CD14-positive monocyte (primary cell): ENCODE measurements around the gene GDPD4. TPM values are rescaled to one million over a fixed set of nuclear protein-coding genes. Genes with fewer than 3 reads are reported as not detected.

Experiments used
- DNase-seq, 3 donors: peaks; one replicate each; pipeline ENCODE4 v3.0.0-alpha.2; 2011 to 2022
- H2AFZ ChIP-seq: 2 replicates; pipeline ENCODE4 v1.6.0; 2012; ENCODE audit warnings: mild to moderate bottlenecking, low read depth, low read length, inconsistent platforms; ENCODE audit not compliant: insufficient read depth, poor library complexity, severe bottlenecking
- H3K27ac ChIP-seq, 2 donors: 1 replicate in 1 of 2; 2 replicates in 1 of 2; pipeline ENCODE4 v1.5.1; 2012 to 2013; ENCODE audit warnings: low read length in 2 of 2, control low read depth in 1 of 2, inconsistent platforms in 1 of 2, low read depth in 1 of 2, mild to moderate bottlenecking in 1 of 2
- H3K27me3 ChIP-seq, 2 donors: one replicate each; pipeline versions ENCODE4 v1.6.0 to v1.6.1; 2011 to 2013; ENCODE audit warnings: low read length in 2 of 2; ENCODE audit not compliant: control insufficient read depth in 2 of 2, insufficient read depth in 2 of 2
- H3K36me3 ChIP-seq, 2 donors: replicated peaks in 1 of 2; 1 replicate in 1 of 2; 2 replicates in 1 of 2; pipeline versions ENCODE4 v1.5.1 to v1.6.1; 2012 to 2013; ENCODE audit warnings: low read length in 2 of 2, control low read depth in 1 of 2, inconsistent platforms in 1 of 2, mild to moderate bottlenecking in 1 of 2; ENCODE audit not compliant: insufficient read depth in 2 of 2, control insufficient read depth in 1 of 2
- H3K4me1 ChIP-seq, 2 donors: 1 replicate in 1 of 2; 2 replicates in 1 of 2; pipeline versions ENCODE4 v1.5.1 to v1.6.1; 2012 to 2013; ENCODE audit warnings: low read length in 2 of 2, control low read depth in 1 of 2, inconsistent platforms in 1 of 2, mild to moderate bottlenecking in 1 of 2, moderate library complexity in 1 of 2; ENCODE audit not compliant: insufficient read depth in 2 of 2, control insufficient read depth in 1 of 2
- H3K4me2 ChIP-seq: replicated peaks from 2 replicates; pipeline ENCODE3; 2012; ENCODE audit warnings: low read length, moderate library complexity, mild to moderate bottlenecking; ENCODE audit not compliant: poor library complexity, severe bottlenecking; ENCODE audit errors: extremely low read depth
- H3K4me3 ChIP-seq, 3 experiments: fragments of 200-600 bp in 1 of 3; sonication (generic) in 1 of 3; replicated peaks in 1 of 3; 1 replicate in 2 of 3; 2 replicates in 1 of 3; pipeline ENCODE4 v1.5.1; 2011 to 2013; ENCODE audit warnings: low read length in 3 of 3, mild to moderate bottlenecking in 3 of 3, control low read depth in 2 of 3, low read depth in 2 of 3, inconsistent platforms in 1 of 3, moderate library complexity in 1 of 3
- H3K79me2 ChIP-seq: 2 replicates; pipeline ENCODE4 v1.6.0; 2012; ENCODE audit warnings: mild to moderate bottlenecking, control low read depth, inconsistent platforms, low read length, moderate library complexity; ENCODE audit not compliant: insufficient read depth
- H3K9ac ChIP-seq: 2 replicates; pipeline ENCODE4 v1.6.0; 2017; ENCODE audit warnings: low read length, mild to moderate bottlenecking; ENCODE audit not compliant: insufficient read depth, poor library complexity, severe bottlenecking
- H3K9me3 ChIP-seq, 2 donors: replicated peaks in 1 of 2; 1 replicate in 1 of 2; 2 replicates in 1 of 2; pipeline versions ENCODE4 v1.5.1 to v1.6.1; 2012 to 2013; ENCODE audit warnings: low read length in 2 of 2, control low read depth in 1 of 2; ENCODE audit not compliant: control insufficient read depth in 1 of 2, insufficient read depth in 1 of 2
- H4K20me1 ChIP-seq: 2 replicates; pipeline ENCODE4 v1.6.0; 2012; ENCODE audit warnings: mild to moderate bottlenecking, low read length, control low read depth, moderate library complexity; ENCODE audit not compliant: insufficient read depth
- H3K27ac Mint-ChIP-seq, 7 donors: one replicate each; pipeline ENCODE4 v1.8.0; 2020; ENCODE audit warnings: mild to moderate bottlenecking in 7 of 7, mixed read lengths in 7 of 7, moderate library complexity in 6 of 7, inconsistent platforms in 2 of 7
- H3K27me3 Mint-ChIP-seq, 3 donors: one replicate each; pipeline ENCODE4 v1.8.0; 2021 to 2022; ENCODE audit warnings: low read depth in 3 of 3, mild to moderate bottlenecking in 3 of 3, mixed read lengths in 3 of 3, moderate library complexity in 3 of 3, inconsistent platforms in 1 of 3
- H3K36me3 Mint-ChIP-seq, 2 donors: one replicate each; pipeline ENCODE4 v1.8.0; 2020; ENCODE audit warnings: mixed read lengths in 2 of 2, inconsistent platforms in 1 of 2, mild to moderate bottlenecking in 1 of 2
- H3K4me1 Mint-ChIP-seq: one replicate; pipeline ENCODE4 v1.8.0; 2020; ENCODE audit warnings: mild to moderate bottlenecking, mixed read lengths
- H3K4me3 Mint-ChIP-seq, 2 donors: one replicate each; pipeline ENCODE4 v1.8.0; 2020; ENCODE audit warnings: mild to moderate bottlenecking in 2 of 2, mixed read lengths in 2 of 2, moderate library complexity in 1 of 2
- H3K9me3 Mint-ChIP-seq, 7 donors: one replicate each; pipeline ENCODE4 v1.8.0; 2020 to 2022; ENCODE audit warnings: mixed read lengths in 7 of 7, mild to moderate bottlenecking in 6 of 7, moderate library complexity in 6 of 7, inconsistent platforms in 2 of 7
- CTCF ChIP-seq: fragments of 200-600 bp; IDR thresholded peaks from one replicate; pipeline ENCODE4 v1.8.0; 2022; ENCODE audit warnings: antibody characterized with exemption, mild to moderate bottlenecking
- WGBS: methylation state at CpG from one replicate; pipeline ENCODE4 v1.1.5; 2013; ENCODE audit warnings: missing lambda C conversion rate; ENCODE audit not compliant: insufficient coverage; 5-methylcytosine and 5-hydroxymethylcytosine counted together
- intact Hi-C, 2 donors: fragments of 100-400 bp; cut with micrococcal nuclease; formaldehyde crosslinking; loops; one replicate each; pipeline versions ENCODE4 v1.15.0 to v1.15.1; 2023
- polyA plus RNA-seq, 3 donors: library from polyadenylated mRNA; depleted of rRNA in 1 of 3; unstranded in 2 of 3; stranded (reverse) in 1 of 3; fragments of 300-500 nt in 2 of 3; fragments of >200 nt in 1 of 3; fragmentation: Illumina TruSeq in 2 of 3; gene quantifications; 1 replicate in 2 of 3; 2 replicates in 1 of 3; pipeline ENCODE4 v1.2.3, GENCODE V29; 2012 to 2021

GDPD4 gene
- polyA plus RNA-seq, 3 donors: not detected

DNA sequence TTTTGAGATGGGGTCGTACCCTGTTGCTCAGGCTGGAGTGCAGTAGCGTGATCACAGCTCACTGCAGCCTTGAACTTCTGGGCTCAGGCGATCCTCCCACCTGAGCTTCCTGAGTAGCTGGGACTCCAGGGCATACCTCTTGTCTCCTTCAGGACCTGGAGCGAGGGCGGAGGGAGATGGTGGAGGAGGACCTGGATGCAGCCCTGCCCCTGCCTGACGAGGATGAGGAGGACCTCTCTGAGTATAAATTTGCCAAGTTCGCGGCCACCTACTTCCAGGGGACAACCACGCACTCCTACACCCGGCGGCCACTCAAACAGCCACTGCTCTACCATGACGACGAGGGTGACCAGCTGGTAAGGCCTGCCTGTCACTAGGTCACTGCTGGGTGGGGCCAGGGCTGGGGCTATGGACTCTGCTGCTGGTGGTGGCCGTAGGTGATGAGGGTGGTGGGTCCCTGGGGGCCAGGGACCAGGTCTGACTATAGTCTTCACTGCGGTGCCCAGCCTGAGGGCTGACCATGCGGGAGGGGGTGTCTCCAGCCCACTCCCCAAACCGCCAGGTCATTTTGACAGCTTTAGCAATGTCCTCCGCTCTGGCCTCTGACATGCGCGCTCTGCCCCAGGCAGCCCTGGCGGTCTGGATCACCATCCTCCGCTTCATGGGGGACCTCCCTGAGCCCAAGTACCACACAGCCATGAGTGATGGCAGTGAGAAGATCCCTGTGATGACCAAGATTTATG, 119.5 kb downstream of the GDPD4 start:
- H3K4me2 ChIP-seq: no peak overlapping the region
- no peaks in the 10 kb centered on the region for H3K79me2 ChIP-seq
- peaks cover 7 to 16% of the 10 kb centered on the region in 2 donors for H3K36me3 ChIP-seq
- Mint-ChIP-seq H3K27me3 (peaks cover 0 to 8% (median 3%) of the 10 kb centered on the region in 3 donors), H3K27ac (peak overlapping the region in 1 of 7 donors; percentile 61), H3K36me3 (peaks cover 29 to 39% of the 10 kb centered on the region in 2 donors), H3K9me3 (peaks cover 0 to 4% (median 0%) of the 10 kb centered on the region in 7 donors), H3K4me3 (no peak overlapping the region), H3K4me1 (peaks cover 4% of the 10 kb centered on the region)
- H3K4me1 ChIP-seq: no peaks in the 10 kb centered on the region
- H2AFZ ChIP-seq: no peak overlapping the region
- no peaks in the 10 kb centered on the region for H3K9me3 ChIP-seq
- H4K20me1 ChIP-seq: no peaks in the 10 kb centered on the region
- DNase-seq: no peak
- WGBS: 93% methylated on average over 18 of the region's 22 CpGs
- intact Hi-C loops: no loop called here
- H3K4me3 ChIP-seq: no peak overlapping the region
- H3K27ac ChIP-seq: no peak overlapping the region
- H3K27me3 ChIP-seq: no peaks in the 10 kb centered on the region
- no peak for TF ChIP-seq CTCF
- no peak overlapping the region for H3K9ac ChIP-seq

DNA sequence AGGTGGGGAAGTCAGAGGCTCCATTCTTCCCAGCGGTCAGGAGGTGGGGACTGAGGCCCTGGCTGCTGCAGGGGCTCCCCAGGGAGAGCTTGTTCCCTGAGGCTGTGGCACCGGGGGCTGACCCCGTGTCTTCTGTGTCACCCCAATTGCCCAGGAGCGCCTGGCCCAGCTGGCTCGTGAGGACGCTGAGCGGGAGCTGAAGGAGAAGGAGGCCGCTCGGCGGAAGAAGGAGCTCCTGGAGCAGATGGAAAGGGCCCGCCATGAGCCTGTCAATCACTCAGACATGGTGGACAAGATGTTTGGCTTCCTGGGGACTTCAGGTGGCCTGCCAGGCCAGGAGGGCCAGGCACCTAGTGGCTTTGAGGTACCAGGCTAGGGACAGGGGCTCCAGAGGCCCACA, 120.3 kb downstream of the GDPD4 start:
- peaks cover 7 to 16% of the 10 kb centered on the region in 2 donors for H3K36me3 ChIP-seq
- no peak for TF ChIP-seq CTCF
- peaks cover 0 to 4% (median 0%) of the 10 kb centered on the region in 7 donors for H3K9me3 Mint-ChIP-seq

More for the DNA sequence above, 120.3 kb downstream of the GDPD4 start:
- Histone ChIP-seq H2AFZ (no peak overlapping the region), H3K79me2 (no peaks in the 10 kb centered on the region), H3K4me1 (peaks cover 6 to 7% of the 10 kb centered on the region in 2 donors), H3K9me3 (no peaks in the 10 kb centered on the region), H3K27me3 (no peaks in the 10 kb centered on the region), H4K20me1 (no peaks in the 10 kb centered on the region), H3K27ac (no peak overlapping the region), H3K9ac (no peak overlapping the region), H3K4me3 (no peak overlapping the region), H3K4me2 (no peak overlapping the region)
- 99% methylated on average over 11 of the region's 11 CpGs for WGBS
- Mint-ChIP-seq H3K4me3 (no peak overlapping the region), H3K4me1 (peaks cover 12% of the 10 kb centered on the region), H3K36me3 (peaks cover 29 to 39% of the 10 kb centered on the region in 2 donors), H3K27me3 (peaks cover 0 to 8% (median 3%) of the 10 kb centered on the region in 3 donors), H3K27ac (no peak overlapping the region)
- DNase-seq: no peak
- intact Hi-C loops: no loop called here
